Neural cell (in vitro differentiated cells): ENCODE measurements around the gene CYP19A1.

Experiments
- EP300 ChIP-seq: fragments of 450-650 bp; conservative IDR thresholded peaks from 2 replicates; pipeline ENCODE4 v1.6.1; 2014; ENCODE audit warnings: antibody characterized with exemption, mild to moderate bottlenecking, moderate library complexity; ENCODE audit not compliant: poor library complexity, severe bottlenecking
- EZH2 ChIP-seq: fragments of 200-600, 300-800 bp; shearing (Covaris generic), sonication (generic); IDR thresholded peaks from 2 replicates; pipeline ENCODE4 v1.6.1; 2014; ENCODE audit warnings: antibody characterized with exemption, low read length, borderline replicate concordance, mild to moderate bottlenecking; ENCODE audit not compliant: insufficient read depth, poor library complexity, severe bottlenecking
- POLR2AphosphoS5 ChIP-seq: IDR thresholded peaks from 2 replicates; pipeline ENCODE4 v1.6.1; 2012
- RAD21 ChIP-seq: fragments of 450-650 bp; conservative IDR thresholded peaks from 2 replicates; pipeline ENCODE4 v1.6.1; 2014; ENCODE audit warnings: antibody characterized with exemption, mild to moderate bottlenecking, moderate library complexity
- SMC3 ChIP-seq: fragments of 450-650 bp; conservative IDR thresholded peaks from 2 replicates; pipeline ENCODE4 v1.6.1; 2014; ENCODE audit warnings: antibody characterized with exemption, mild to moderate bottlenecking, moderate library complexity; ENCODE audit not compliant: poor library complexity
- TAF1 ChIP-seq: IDR thresholded peaks from 2 replicates; pipeline ENCODE4 v1.6.1; 2012; ENCODE audit warnings: low read depth
- TF ChIP-seq, protein P1 (sequence below): fragments of 450-650 bp; IDR thresholded peaks from 2 replicates; pipeline ENCODE4 v1.5.1; 2014; ENCODE audit warnings: antibody characterized with exemption, mild to moderate bottlenecking, moderate library complexity; ENCODE audit not compliant: poor library complexity, severe bottlenecking
- TF ChIP-seq, protein P2 (sequence below): IDR thresholded peaks from 2 replicates; pipeline ENCODE4 v1.6.1; 2012; ENCODE audit warnings: borderline replicate concordance

DNA sequence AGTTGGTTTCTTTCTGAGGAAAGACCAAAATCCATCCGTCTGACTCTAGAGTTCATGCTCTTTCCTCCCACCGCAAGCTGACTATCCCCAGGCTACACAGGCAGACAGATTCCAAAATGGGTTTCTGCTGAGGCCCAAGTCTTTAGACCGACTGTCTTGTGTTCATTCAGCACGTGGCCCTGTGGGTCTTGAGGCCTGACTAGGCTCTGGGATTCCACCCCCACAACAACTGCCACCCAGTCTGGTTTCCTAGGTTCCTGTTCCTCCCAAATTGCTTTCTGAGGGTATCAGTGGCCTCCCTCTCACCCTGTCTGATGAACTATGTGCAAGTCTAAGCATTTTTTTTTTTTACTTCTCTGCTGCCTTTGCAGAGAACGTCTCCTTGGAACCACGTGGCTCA is 67.7 kb downstream of the CYP19A1 start:
- TF ChIP-seq, protein P1, sequence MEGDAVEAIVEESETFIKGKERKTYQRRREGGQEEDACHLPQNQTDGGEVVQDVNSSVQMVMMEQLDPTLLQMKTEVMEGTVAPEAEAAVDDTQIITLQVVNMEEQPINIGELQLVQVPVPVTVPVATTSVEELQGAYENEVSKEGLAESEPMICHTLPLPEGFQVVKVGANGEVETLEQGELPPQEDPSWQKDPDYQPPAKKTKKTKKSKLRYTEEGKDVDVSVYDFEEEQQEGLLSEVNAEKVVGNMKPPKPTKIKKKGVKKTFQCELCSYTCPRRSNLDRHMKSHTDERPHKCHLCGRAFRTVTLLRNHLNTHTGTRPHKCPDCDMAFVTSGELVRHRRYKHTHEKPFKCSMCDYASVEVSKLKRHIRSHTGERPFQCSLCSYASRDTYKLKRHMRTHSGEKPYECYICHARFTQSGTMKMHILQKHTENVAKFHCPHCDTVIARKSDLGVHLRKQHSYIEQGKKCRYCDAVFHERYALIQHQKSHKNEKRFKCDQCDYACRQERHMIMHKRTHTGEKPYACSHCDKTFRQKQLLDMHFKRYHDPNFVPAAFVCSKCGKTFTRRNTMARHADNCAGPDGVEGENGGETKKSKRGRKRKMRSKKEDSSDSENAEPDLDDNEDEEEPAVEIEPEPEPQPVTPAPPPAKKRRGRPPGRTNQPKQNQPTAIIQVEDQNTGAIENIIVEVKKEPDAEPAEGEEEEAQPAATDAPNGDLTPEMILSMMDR: no peak
- no peak for TF ChIP-seq EP300
- no peak for TF ChIP-seq POLR2AphosphoS5
- TF ChIP-seq TAF1: no peak
- no peak for TF ChIP-seq SMC3
- TF ChIP-seq EZH2: no peak
- no peak for TF ChIP-seq RAD21
- TF ChIP-seq, protein P2, sequence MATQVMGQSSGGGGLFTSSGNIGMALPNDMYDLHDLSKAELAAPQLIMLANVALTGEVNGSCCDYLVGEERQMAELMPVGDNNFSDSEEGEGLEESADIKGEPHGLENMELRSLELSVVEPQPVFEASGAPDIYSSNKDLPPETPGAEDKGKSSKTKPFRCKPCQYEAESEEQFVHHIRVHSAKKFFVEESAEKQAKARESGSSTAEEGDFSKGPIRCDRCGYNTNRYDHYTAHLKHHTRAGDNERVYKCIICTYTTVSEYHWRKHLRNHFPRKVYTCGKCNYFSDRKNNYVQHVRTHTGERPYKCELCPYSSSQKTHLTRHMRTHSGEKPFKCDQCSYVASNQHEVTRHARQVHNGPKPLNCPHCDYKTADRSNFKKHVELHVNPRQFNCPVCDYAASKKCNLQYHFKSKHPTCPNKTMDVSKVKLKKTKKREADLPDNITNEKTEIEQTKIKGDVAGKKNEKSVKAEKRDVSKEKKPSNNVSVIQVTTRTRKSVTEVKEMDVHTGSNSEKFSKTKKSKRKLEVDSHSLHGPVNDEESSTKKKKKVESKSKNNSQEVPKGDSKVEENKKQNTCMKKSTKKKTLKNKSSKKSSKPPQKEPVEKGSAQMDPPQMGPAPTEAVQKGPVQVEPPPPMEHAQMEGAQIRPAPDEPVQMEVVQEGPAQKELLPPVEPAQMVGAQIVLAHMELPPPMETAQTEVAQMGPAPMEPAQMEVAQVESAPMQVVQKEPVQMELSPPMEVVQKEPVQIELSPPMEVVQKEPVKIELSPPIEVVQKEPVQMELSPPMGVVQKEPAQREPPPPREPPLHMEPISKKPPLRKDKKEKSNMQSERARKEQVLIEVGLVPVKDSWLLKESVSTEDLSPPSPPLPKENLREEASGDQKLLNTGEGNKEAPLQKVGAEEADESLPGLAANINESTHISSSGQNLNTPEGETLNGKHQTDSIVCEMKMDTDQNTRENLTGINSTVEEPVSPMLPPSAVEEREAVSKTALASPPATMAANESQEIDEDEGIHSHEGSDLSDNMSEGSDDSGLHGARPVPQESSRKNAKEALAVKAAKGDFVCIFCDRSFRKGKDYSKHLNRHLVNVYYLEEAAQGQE: no peak
